ENCODE results near the gene PIK3R3. TPM values are rescaled to one million over a fixed set of nuclear protein-coding genes. Genes with fewer than 3 reads are reported as not detected.

Gene PIK3R3
- total RNA-seq, 2 donors from 2014 or later = 6.2 to 12.9 TPM

- H3K27ac ChIP-seq = no peak overlapping the region
- no peak for TF ChIP-seq POLR2A (IDR thresholded peaks at IDR 0.05)
- H3K4me3 ChIP-seq = no peak overlapping the region
- WGBS, 2 donors = 93 to 96% methylated on average over 5 of the region's 5 CpGs
- H3K27me3 ChIP-seq = no peaks in the 10 kb centered on the region
- intact Hi-C loops (cut with DNase I) = no loop called here
- no peaks in the 10 kb centered on the region for H3K9me3 ChIP-seq
- no peaks in the 10 kb centered on the region for H3K36me3 ChIP-seq (replicated peaks in 1 of 2; ENCODE audit: insufficient read depth in 1 of 2, low read depth in 2 of 2)
- ATAC-seq (no peak), DNase-seq (no peak)
- H3K4me1 ChIP-seq = no peaks in the 10 kb centered on the region
These were observed 45.9 kb downstream of the PIK3R3 start for GRCh38 chr1:46086576-46086975.

GRCh38 chr1:46084553-46085451 lies 47.6 kb downstream of the PIK3R3 start:
- Histone ChIP-seq H3K4me1 (no peaks in the 10 kb centered on the region), H3K4me3 (no peak overlapping the region), H3K27me3 (no peaks in the 10 kb centered on the region), H3K27ac (no peak overlapping the region), H3K9me3 (no peaks in the 10 kb centered on the region), H3K36me3 (replicated peaks in 1 of 2; ENCODE audit: insufficient read depth in 1 of 2, low read depth in 2 of 2) (no peaks in the 10 kb centered on the region)
- 42 to 74% methylated on average over 1 of the region's 1 CpG for WGBS, 2 donors
- DNase-seq = no peak
- intact Hi-C loops (cut with DNase I) = no loop called here
- TF ChIP-seq CTCF (IDR thresholded peaks at IDR 0.05) (no peak), POLR2A (IDR thresholded peaks at IDR 0.05) (no peak)
- no peak for ATAC-seq

- TF ChIP-seq CTCF (IDR thresholded peaks at IDR 0.05) (no peak), POLR2A (IDR thresholded peaks at IDR 0.05) (no peak)
- no peaks in the 10 kb centered on the region for H3K4me1 ChIP-seq
- H3K36me3 ChIP-seq (replicated peaks in 1 of 2; ENCODE audit: insufficient read depth in 1 of 2, low read depth in 2 of 2) = no peaks in the 10 kb centered on the region
- H3K27ac ChIP-seq = no peak overlapping the region
- no peaks in the 10 kb centered on the region for H3K27me3 ChIP-seq
- DNase-seq (no peak), ATAC-seq (no peak)
- intact Hi-C loops (cut with DNase I) = no loop called here
- H3K9me3 ChIP-seq = no peaks in the 10 kb centered on the region
- H3K4me3 ChIP-seq = no peak overlapping the region
These were observed 48.9 kb downstream of the PIK3R3 start for GRCh38 chr1:46083579-46083978.

GRCh38 chr1:46081619-46082018 lies 50.8 kb downstream of the PIK3R3 start:
- Histone ChIP-seq H3K27ac (no peak overlapping the region), H3K4me1 (no peaks in the 10 kb centered on the region), H3K27me3 (no peaks in the 10 kb centered on the region), H3K4me3 (no peak overlapping the region), H3K9me3 (no peaks in the 10 kb centered on the region), H3K36me3 (replicated peaks in 1 of 2; ENCODE audit: insufficient read depth in 1 of 2, low read depth in 2 of 2) (no peaks in the 10 kb centered on the region)
- ATAC-seq (no peak), DNase-seq (no peak)
- 77 to 93% methylated on average over 1 of the region's 1 CpG for WGBS, 2 donors
- intact Hi-C loops (cut with DNase I) = no loop called here
- TF ChIP-seq POLR2A (IDR thresholded peaks at IDR 0.05) = no peak

GRCh38 chr1:46081206-46081605 lies 51.2 kb downstream of the PIK3R3 start:
- Histone ChIP-seq H3K4me3 (no peak overlapping the region), H3K27me3 (no peaks in the 10 kb centered on the region), H3K36me3 (replicated peaks in 1 of 2; ENCODE audit: insufficient read depth in 1 of 2, low read depth in 2 of 2) (no peaks in the 10 kb centered on the region), H3K27ac (no peak overlapping the region), H3K9me3 (no peaks in the 10 kb centered on the region), H3K4me1 (no peaks in the 10 kb centered on the region)
- WGBS, 2 donors = 68 to 80% methylated on average over 7 of the region's 7 CpGs
- intact Hi-C loops (cut with DNase I) = no loop called here
- TF ChIP-seq POLR2A (IDR thresholded peaks at IDR 0.05) (no peak), CTCF (IDR thresholded peaks at IDR 0.05) (no peak)
- no peak for ATAC-seq
- no peak for DNase-seq

- no peaks in the 10 kb centered on the region for H3K4me1 ChIP-seq
- WGBS, 2 donors = 78 to 80% methylated on average over 3 of the region's 3 CpGs
- H3K27ac ChIP-seq = no peak overlapping the region
- no peaks in the 10 kb centered on the region for H3K27me3 ChIP-seq
- ATAC-seq = no peak
- no peaks in the 10 kb centered on the region for H3K9me3 ChIP-seq
- H3K36me3 ChIP-seq (replicated peaks in 1 of 2; ENCODE audit: insufficient read depth in 1 of 2, low read depth in 2 of 2) = no peaks in the 10 kb centered on the region
- no peak overlapping the region for H3K4me3 ChIP-seq
- intact Hi-C loops (cut with DNase I) = no loop called here
- no peak for DNase-seq
- TF ChIP-seq POLR2A (IDR thresholded peaks at IDR 0.05) (no peak), CTCF (IDR thresholded peaks at IDR 0.05) (no peak)
These were observed 52.2 kb downstream of the PIK3R3 start for GRCh38 chr1:46080257-46080656.
